Neural progenitor cell (in vitro differentiated cells): ENCODE measurements around the gene SMTN. TPM values are rescaled to one million over a fixed set of nuclear protein-coding genes. Genes with fewer than 3 reads are reported as not detected.

Experiments
- DNase-seq: peaks from one replicate; pipeline ENCODE4 v3.0.0-alpha.2; 2016; ENCODE audit warnings: low spot score
- H2AFZ ChIP-seq: fragments of 200-600 bp; sonication (generic); replicated peaks from 2 replicates; pipeline ENCODE4 v1.6.1; 2016; ENCODE audit warnings: antibody characterized with exemption
- H3F3A ChIP-seq: fragments of 200-600 bp; sonication (generic); 2 replicates; pipeline ENCODE4 v1.6.1; 2016; ENCODE audit warnings: antibody characterized with exemption, low read depth
- H3K27ac ChIP-seq: fragments of 200-600 bp; sonication (generic); 2 replicates; pipeline ENCODE4 v1.5.1; 2016; ENCODE audit warnings: mild to moderate bottlenecking
- H3K27me3 ChIP-seq: fragments of 200-600 bp; sonication (generic); 2 replicates; pipeline ENCODE4 v1.6.1; 2016; ENCODE audit warnings: mild to moderate bottlenecking, moderate library complexity
- H3K36me3 ChIP-seq: fragments of 200-600 bp; sonication (generic); 2 replicates; pipeline ENCODE4 v1.5.1; 2016
- H3K4me1 ChIP-seq: fragments of 200-600 bp; sonication (generic); 2 replicates; pipeline ENCODE4 v1.6.1; 2016; ENCODE audit warnings: mixed run types
- H3K4me2 ChIP-seq: fragments of 200-600 bp; sonication (generic); 2 replicates; pipeline ENCODE4 v1.6.1; 2016
- H3K4me3 ChIP-seq: fragments of 200-600 bp; sonication (generic); 2 replicates; pipeline ENCODE4 v1.5.1; 2016
- H3K79me2 ChIP-seq: fragments of 200-600 bp; sonication (generic); 2 replicates; pipeline ENCODE4 v1.6.1; 2016; ENCODE audit warnings: low read depth
- H3K9ac ChIP-seq: fragments of 200-600 bp; sonication (generic); 2 replicates; pipeline ENCODE4 v1.6.1; 2016
- H3K9me3 ChIP-seq: fragments of 200-600 bp; sonication (generic); 2 replicates; pipeline ENCODE4 v1.5.1; 2016; ENCODE audit warnings: low read depth
- H4K20me1 ChIP-seq: fragments of 200-600 bp; sonication (generic); 2 replicates; pipeline ENCODE4 v1.6.1; 2016; ENCODE audit warnings: low read depth
- H3K27ac Mint-ChIP-seq: 3 replicates; pipeline ENCODE4 v1.8.0; 2021; ENCODE audit warnings: mixed read lengths
- H3K27me3 Mint-ChIP-seq: 2 replicates; pipeline ENCODE4 v1.8.0; 2022; ENCODE audit warnings: low read depth, mild to moderate bottlenecking, inconsistent platforms, moderate library complexity, mixed read lengths; ENCODE audit not compliant: insufficient read depth
- H3K36me3 Mint-ChIP-seq: 3 replicates; pipeline ENCODE4 v1.8.0; 2021; ENCODE audit warnings: mixed read lengths
- H3K4me1 Mint-ChIP-seq: 3 replicates; pipeline ENCODE4 v1.8.0; 2021; ENCODE audit warnings: mixed read lengths
- H3K4me3 Mint-ChIP-seq: 3 replicates; pipeline ENCODE4 v1.8.0; 2021; ENCODE audit warnings: mild to moderate bottlenecking, moderate library complexity, mixed read lengths
- H3K9me3 Mint-ChIP-seq: 3 replicates; pipeline ENCODE4 v1.8.0; 2020; ENCODE audit warnings: mixed read lengths
- CTCF ChIP-seq: fragments of 200-600 bp; sonication (generic); IDR thresholded peaks from 2 replicates; pipeline ENCODE4 v1.5.1; 2017; ENCODE audit warnings: antibody characterized with exemption, mild to moderate bottlenecking
- EZH2 ChIP-seq: fragments of 200-600 bp; sonication (generic); IDR thresholded peaks from 2 replicates; pipeline ENCODE4 v1.6.1; 2017; ENCODE audit warnings: antibody characterized with exemption, mild to moderate bottlenecking, moderate library complexity
- EZH2phosphoT487 ChIP-seq: fragments of 200-600 bp; sonication (generic); IDR thresholded peaks from 2 replicates; pipeline ENCODE4 v1.6.1; 2017; ENCODE audit warnings: antibody characterized with exemption
- total RNA-seq: library from RNA; depleted of rRNA; stranded (reverse); fragments of >200 nt; gene quantifications from 2 replicates; pipeline ENCODE4 v1.2.3, GENCODE V29; 2015; ENCODE audit warnings: low replicate concordance

Gene SMTN
- total RNA-seq, 1 donor from 2014 or later, result 14.1 TPM

- Mint-ChIP-seq H3K27ac (peak overlapping the region; percentile 68), H3K4me3 (no peak overlapping the region), H3K9me3 (no peaks in the 10 kb centered on the region), H3K36me3 (no peaks in the 10 kb centered on the region), H3K4me1 (peaks cover 13% of the 10 kb centered on the region), H3K27me3 (no peaks in the 10 kb centered on the region)
- H4K20me1 ChIP-seq, result no peaks in the 10 kb centered on the region
- H3K36me3 ChIP-seq, result no peaks in the 10 kb centered on the region
- no peaks in the 10 kb centered on the region for H3K79me2 ChIP-seq
- H3F3A ChIP-seq, result no peaks in the 10 kb centered on the region
- H3K27me3 ChIP-seq, result no peaks in the 10 kb centered on the region
- H2AFZ ChIP-seq, result no peak overlapping the region
- H3K9ac ChIP-seq, result no peak overlapping the region
- TF ChIP-seq EZH2phosphoT487 (no peak), CTCF (no peak), EZH2 (no peak)
- DNase-seq, result no peak
- no peaks in the 10 kb centered on the region for H3K9me3 ChIP-seq
- no peak overlapping the region for H3K4me3 ChIP-seq
- H3K4me2 ChIP-seq, result no peak overlapping the region
- H3K4me1 ChIP-seq, result peaks cover 3% of the 10 kb centered on the region
- no peak overlapping the region for H3K27ac ChIP-seq
Observed at GRCh38 chr22:31124811-31125465, 43.8 kb downstream of the SMTN start.

- no peak for DNase-seq
- no peaks in the 10 kb centered on the region for H3K36me3 Mint-ChIP-seq
- TF ChIP-seq CTCF (no peak), EZH2 (no peak), EZH2phosphoT487 (no peak)
Observed at GRCh38 chr22:31125521-31126117, 44.5 kb downstream of the SMTN start.

GRCh38 chr22:31126128-31126868 is 45.2 kb downstream of the SMTN start:
- Mint-ChIP-seq H3K36me3 (no peaks in the 10 kb centered on the region), H3K27me3 (no peaks in the 10 kb centered on the region), H3K4me1 (peaks cover 9% of the 10 kb centered on the region), H3K27ac (no peak overlapping the region), H3K4me3 (no peak overlapping the region), H3K9me3 (no peaks in the 10 kb centered on the region)
- Histone ChIP-seq H2AFZ (no peak overlapping the region), H3K4me1 (peaks cover 3% of the 10 kb centered on the region), H3K27ac (no peak overlapping the region), H3K9ac (no peak overlapping the region), H3K4me2 (no peak overlapping the region), H3K79me2 (no peaks in the 10 kb centered on the region), H3K4me3 (no peak overlapping the region), H3K9me3 (no peaks in the 10 kb centered on the region), H4K20me1 (no peaks in the 10 kb centered on the region), H3K27me3 (no peaks in the 10 kb centered on the region), H3K36me3 (no peaks in the 10 kb centered on the region), H3F3A (no peaks in the 10 kb centered on the region)
- DNase-seq, result no peak
- TF ChIP-seq EZH2 (no peak), EZH2phosphoT487 (no peak), CTCF (no peak)

More at GRCh38 chr22:31125521-31126117, 44.5 kb downstream of the SMTN start:
- Mint-ChIP-seq H3K27me3 (no peaks in the 10 kb centered on the region), H3K4me1 (peaks cover 9% of the 10 kb centered on the region), H3K27ac (no peak overlapping the region), H3K4me3 (no peak overlapping the region), H3K9me3 (no peaks in the 10 kb centered on the region)
- no peak overlapping the region for H3K4me3 ChIP-seq
- no peaks in the 10 kb centered on the region for H4K20me1 ChIP-seq
- no peaks in the 10 kb centered on the region for H3K9me3 ChIP-seq
- no peaks in the 10 kb centered on the region for H3K27me3 ChIP-seq
- H3K79me2 ChIP-seq, result no peaks in the 10 kb centered on the region
- no peaks in the 10 kb centered on the region for H3K36me3 ChIP-seq
- H3K4me2 ChIP-seq, result no peak overlapping the region
- H3K4me1 ChIP-seq, result peaks cover 3% of the 10 kb centered on the region
- H3K27ac ChIP-seq, result no peak overlapping the region
- no peak overlapping the region for H3K9ac ChIP-seq
- H2AFZ ChIP-seq, result no peak overlapping the region
- H3F3A ChIP-seq, result no peaks in the 10 kb centered on the region
